GM19351 (cell line): ENCODE results near the gene HECW1.
"Not testable (repeated sequence)": the region's sequence is repeated elsewhere in the genome, so short reads cannot be mapped to it uniquely, and the experiment has no call there.

Experiments used
- ATAC-seq: cut with Tn5 transposase; IDR thresholded peaks from one replicate; pipeline ENCODE4 v1.9.1; 2021; ENCODE audit warnings: mild to moderate bottlenecking, moderate library complexity; ENCODE audit not compliant: unreplicated experiment

HECW1 gene

GRCh38 chr7:43345696-43346095, 233.2 kb downstream of the HECW1 start:
- ATAC-seq, result not testable (repeated sequence)

GRCh38 chr7:43351683-43352082, 239.2 kb downstream of the HECW1 start:
- no peak for ATAC-seq

GRCh38 chr7:43353902-43354301, 241.5 kb downstream of the HECW1 start:
- no peak for ATAC-seq

- ATAC-seq, result no peak
Observed at GRCh38 chr7:43362652-43363034, 250.2 kb downstream of the HECW1 start.

GRCh38 chr7:43363035-43363791, 250.8 kb downstream of the HECW1 start:
- ATAC-seq, result no peak

GRCh38 chr7:43364391-43364790, 251.9 kb downstream of the HECW1 start:
- no peak for ATAC-seq

GRCh38 chr7:43372676-43373355, 260.4 kb downstream of the HECW1 start:
- no peak for ATAC-seq

- ATAC-seq, result no peak
Observed at GRCh38 chr7:43377196-43377960, 264.9 kb downstream of the HECW1 start.

GRCh38 chr7:43379210-43379609, 266.8 kb downstream of the HECW1 start:
- ATAC-seq, result no peak

GRCh38 chr7:43384616-43385308, 272.3 kb downstream of the HECW1 start:
- ATAC-seq, result no peak

- no peak for ATAC-seq
Observed at GRCh38 chr7:43385309-43385680, 272.8 kb downstream of the HECW1 start.

- no peak for ATAC-seq
Observed at GRCh38 chr7:43385856-43386255, 273.4 kb downstream of the HECW1 start.

- ATAC-seq, result no peak
Observed at GRCh38 chr7:43387932-43388331, 275.5 kb downstream of the HECW1 start.

- ATAC-seq, result no peak
Observed at GRCh38 chr7:43390576-43390975, 278.1 kb downstream of the HECW1 start.

- no peak for ATAC-seq
Observed at GRCh38 chr7:43391518-43391917, 279.1 kb downstream of the HECW1 start.

- ATAC-seq, result no peak
Observed at GRCh38 chr7:43392638-43393330, 280.3 kb downstream of the HECW1 start.

- no peak for ATAC-seq
Observed at GRCh38 chr7:43394441-43395130, 282.1 kb downstream of the HECW1 start.

GRCh38 chr7:43395351-43395750, 282.9 kb downstream of the HECW1 start:
- ATAC-seq, result no peak

GRCh38 chr7:43396187-43396740, 283.8 kb downstream of the HECW1 start:
- ATAC-seq, result no peak

GRCh38 chr7:43398831-43399230, 286.4 kb downstream of the HECW1 start:
- no peak for ATAC-seq
